GM19193 (cell line): ENCODE data around the gene ILKAP.

ENCODE experiments used
- POLR2A ChIP-seq: IDR thresholded peaks from 4 replicates; pipeline ENCODE4 v1.6.1; 2011; ENCODE audit not compliant: insufficient read depth, insufficient read length; ENCODE audit errors: extremely low read depth

The ILKAP gene

GRCh38 chr2:238239863-238240756, 36.6 kb upstream of the ILKAP start, which contains the start of gene HES6:
TSS of gene HES6 (minus strand) at chr2:238240038. CDS start at chr2:238239905, 133 bp downstream.
- peak; percentile 89 for TF ChIP-seq POLR2A

GRCh38 chr2:238239543-238239862, 36.0 kb upstream of the ILKAP start:
- no peak for TF ChIP-seq POLR2A

GRCh38 chr2:238238766-238239542, 35.5 kb upstream of the ILKAP start:
- TF ChIP-seq POLR2A = no peak

- TF ChIP-seq POLR2A = no peak
These were observed 34.8 kb upstream of the ILKAP start for GRCh38 chr2:238238311-238238765.

- TF ChIP-seq POLR2A = no peak
These were observed 34.1 kb upstream of the ILKAP start for GRCh38 chr2:238237431-238238135.

- TF ChIP-seq POLR2A = no peak
These were observed 33.1 kb upstream of the ILKAP start for GRCh38 chr2:238236571-238236970.

GRCh38 chr2:238235856-238236255, 32.4 kb upstream of the ILKAP start:
- no peak for TF ChIP-seq POLR2A

- no peak for TF ChIP-seq POLR2A
These were observed 31.8 kb upstream of the ILKAP start for GRCh38 chr2:238235331-238235732.

- no peak for TF ChIP-seq POLR2A
These were observed 30.1 kb upstream of the ILKAP start for GRCh38 chr2:238233625-238234024.

GRCh38 chr2:238231809-238232208, 28.3 kb upstream of the ILKAP start:
- no peak for TF ChIP-seq POLR2A

GRCh38 chr2:238231251-238231793, 27.8 kb upstream of the ILKAP start:
- TF ChIP-seq POLR2A = peak; percentile 34

- no peak for TF ChIP-seq POLR2A
These were observed 27.2 kb upstream of the ILKAP start for GRCh38 chr2:238230699-238231098.

- no peak for TF ChIP-seq POLR2A
These were observed 25.2 kb upstream of the ILKAP start for GRCh38 chr2:238228700-238229099.

GRCh38 chr2:238227587-238228032, 24.1 kb upstream of the ILKAP start:
- no peak for TF ChIP-seq POLR2A
